Activated B cell treated with CpG ODN at 0.5 μM for 24 hours (primary cell): Measurements from ENCODE around the gene ACTL8. TPM values are rescaled to one million over a fixed set of nuclear protein-coding genes. Genes with fewer than 3 reads are reported as not detected.

Experiments
- ATAC-seq: fragments of 200-7000 bp; cut with Tn5 transposase; one replicate; pipeline ENCODE4 v1.10.0; 2021; ENCODE audit warnings: low read depth, mild to moderate bottlenecking, moderate library complexity
- CTCF ChIA-PET: fragments of 350-600 bp; sonication (Branson Sonifier 250); formaldehyde crosslinking; loops from one replicate; lab custom pipeline; 2021; ENCODE audit warnings: antibody characterized with exemption; lab: Charles Lee
- POLR2A ChIA-PET: fragments of 350-600 bp; sonication (Branson Sonifier 250); formaldehyde crosslinking; loops from one replicate; lab custom pipeline; 2021; ENCODE audit warnings: antibody characterized with exemption; lab: Charles Lee
- DNase-seq: peaks from one replicate; pipeline ENCODE4 v3.0.0; 2022
- H3K27ac Mint-ChIP-seq: one replicate; pipeline ENCODE4 v1.8.0; 2020; ENCODE audit warnings: mixed read lengths
- H3K27me3 Mint-ChIP-seq: one replicate; pipeline ENCODE4 v1.8.0; 2021; ENCODE audit warnings: mixed read lengths
- H3K36me3 Mint-ChIP-seq: one replicate; pipeline ENCODE4 v1.8.0; 2021; ENCODE audit warnings: low read depth, mixed read lengths
- H3K4me1 Mint-ChIP-seq: one replicate; pipeline ENCODE4 v1.8.0; 2021; ENCODE audit warnings: mixed read lengths
- H3K4me3 Mint-ChIP-seq: one replicate; pipeline ENCODE4 v1.8.0; 2020; ENCODE audit warnings: mild to moderate bottlenecking, mixed read lengths
- H3K9me3 Mint-ChIP-seq: one replicate; pipeline ENCODE4 v1.8.0; 2020; ENCODE audit warnings: mixed read lengths
- intact Hi-C: fragments of 100-400 bp; cut with micrococcal nuclease; formaldehyde crosslinking; loops from one replicate; pipeline ENCODE4 v1.15.1; 2024
- total RNA-seq: library from RNA; stranded (reverse); gene quantifications from 2 replicates; pipeline ENCODE4 v1.2.3, GENCODE V29; 2022
- TF ChIP-seq, protein P1 (sequence below): fragments of 200-600 bp; IDR thresholded peaks from one replicate; pipeline ENCODE4 v1.8.0; 2022; ENCODE audit warnings: antibody characterized with exemption, mild to moderate bottlenecking

Gene ACTL8
- total RNA-seq, 1 donor from 2014 or later, result not detected

DNA sequence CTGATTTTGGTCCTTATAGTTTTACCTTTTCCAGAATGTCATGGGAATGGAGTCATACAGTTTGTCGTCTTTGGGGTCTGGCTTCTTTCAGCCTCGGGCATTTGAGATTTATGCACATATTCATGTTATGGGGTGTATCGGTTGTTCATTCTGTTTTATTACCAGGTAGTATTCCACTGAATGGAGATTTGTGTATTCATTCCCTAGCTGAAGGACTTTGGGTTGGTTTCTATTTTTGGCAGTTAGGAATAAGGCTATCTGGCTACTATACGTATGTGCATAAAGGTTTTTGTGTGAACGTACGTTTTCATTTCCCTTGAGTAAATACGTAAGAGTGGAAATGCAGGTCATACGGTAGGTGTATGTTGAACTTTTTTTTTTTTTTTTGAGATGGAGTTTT, 65.1 kb downstream of the ACTL8 start:
- Mint-ChIP-seq H3K4me3 (no peak overlapping the region), H3K9me3 (peaks cover 3% of the 10 kb centered on the region), H3K27ac (no peak overlapping the region), H3K27me3 (peaks cover 24% of the 10 kb centered on the region), H3K4me1 (no peaks in the 10 kb centered on the region), H3K36me3 (no peaks in the 10 kb centered on the region)
- no peak for ATAC-seq
- intact Hi-C loops, result loop anchor here (10.0 kb wide), 1 partner anchor 155 kb away; no protein-coding TSS in a partner anchor
- no peak for DNase-seq
- POLR2A ChIA-PET, result no interaction called here
- TF ChIP-seq, protein P1, sequence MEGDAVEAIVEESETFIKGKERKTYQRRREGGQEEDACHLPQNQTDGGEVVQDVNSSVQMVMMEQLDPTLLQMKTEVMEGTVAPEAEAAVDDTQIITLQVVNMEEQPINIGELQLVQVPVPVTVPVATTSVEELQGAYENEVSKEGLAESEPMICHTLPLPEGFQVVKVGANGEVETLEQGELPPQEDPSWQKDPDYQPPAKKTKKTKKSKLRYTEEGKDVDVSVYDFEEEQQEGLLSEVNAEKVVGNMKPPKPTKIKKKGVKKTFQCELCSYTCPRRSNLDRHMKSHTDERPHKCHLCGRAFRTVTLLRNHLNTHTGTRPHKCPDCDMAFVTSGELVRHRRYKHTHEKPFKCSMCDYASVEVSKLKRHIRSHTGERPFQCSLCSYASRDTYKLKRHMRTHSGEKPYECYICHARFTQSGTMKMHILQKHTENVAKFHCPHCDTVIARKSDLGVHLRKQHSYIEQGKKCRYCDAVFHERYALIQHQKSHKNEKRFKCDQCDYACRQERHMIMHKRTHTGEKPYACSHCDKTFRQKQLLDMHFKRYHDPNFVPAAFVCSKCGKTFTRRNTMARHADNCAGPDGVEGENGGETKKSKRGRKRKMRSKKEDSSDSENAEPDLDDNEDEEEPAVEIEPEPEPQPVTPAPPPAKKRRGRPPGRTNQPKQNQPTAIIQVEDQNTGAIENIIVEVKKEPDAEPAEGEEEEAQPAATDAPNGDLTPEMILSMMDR, result no peak
- CTCF ChIA-PET, result no interaction called here

DNA sequence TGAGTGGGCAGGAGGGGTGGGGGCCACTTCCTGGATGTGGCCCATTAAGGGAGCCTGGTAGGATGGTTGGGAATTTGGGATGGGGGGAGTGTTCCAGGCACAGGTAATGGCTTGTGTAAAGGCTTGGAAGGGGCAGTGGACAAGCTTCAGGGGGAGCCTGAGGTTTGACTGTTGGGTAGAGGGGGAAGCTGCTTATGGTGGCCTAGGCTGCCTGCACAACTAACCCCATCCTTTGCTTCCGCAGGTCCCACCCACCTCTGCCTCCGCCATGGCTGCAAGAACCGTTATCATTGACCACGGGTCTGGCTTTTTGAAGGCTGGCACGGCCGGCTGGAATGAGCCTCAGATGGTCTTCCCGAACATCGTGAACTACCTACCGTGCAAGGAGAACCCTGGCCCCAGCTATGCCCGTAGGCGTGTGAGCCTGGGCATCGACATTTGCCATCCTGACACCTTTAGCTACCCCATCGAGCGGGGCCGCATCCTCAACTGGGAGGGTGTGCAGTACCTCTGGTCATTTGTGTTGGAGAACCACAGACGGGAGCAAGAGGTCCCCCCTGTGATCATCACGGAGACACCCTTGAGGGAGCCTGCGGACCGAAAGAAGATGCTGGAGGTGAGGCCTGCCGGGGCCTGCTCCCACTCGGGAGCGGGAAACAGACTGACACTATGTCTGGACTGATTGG, 67.8 kb downstream of the ACTL8 start:
- ChIA-PET POLR2A (no interaction called here), CTCF (no interaction called here)
- ATAC-seq (no peak), DNase-seq (no peak)
- Mint-ChIP-seq H3K27me3 (peaks cover 31% of the 10 kb centered on the region), H3K4me1 (no peaks in the 10 kb centered on the region), H3K36me3 (no peaks in the 10 kb centered on the region), H3K4me3 (no peak overlapping the region), H3K27ac (no peak overlapping the region), H3K9me3 (no peaks in the 10 kb centered on the region)
- TF ChIP-seq, protein P1, result no peak
- intact Hi-C loops, result loop anchor here (10.0 kb wide), 1 partner anchor 158 kb away; no protein-coding TSS in a partner anchor

DNA sequence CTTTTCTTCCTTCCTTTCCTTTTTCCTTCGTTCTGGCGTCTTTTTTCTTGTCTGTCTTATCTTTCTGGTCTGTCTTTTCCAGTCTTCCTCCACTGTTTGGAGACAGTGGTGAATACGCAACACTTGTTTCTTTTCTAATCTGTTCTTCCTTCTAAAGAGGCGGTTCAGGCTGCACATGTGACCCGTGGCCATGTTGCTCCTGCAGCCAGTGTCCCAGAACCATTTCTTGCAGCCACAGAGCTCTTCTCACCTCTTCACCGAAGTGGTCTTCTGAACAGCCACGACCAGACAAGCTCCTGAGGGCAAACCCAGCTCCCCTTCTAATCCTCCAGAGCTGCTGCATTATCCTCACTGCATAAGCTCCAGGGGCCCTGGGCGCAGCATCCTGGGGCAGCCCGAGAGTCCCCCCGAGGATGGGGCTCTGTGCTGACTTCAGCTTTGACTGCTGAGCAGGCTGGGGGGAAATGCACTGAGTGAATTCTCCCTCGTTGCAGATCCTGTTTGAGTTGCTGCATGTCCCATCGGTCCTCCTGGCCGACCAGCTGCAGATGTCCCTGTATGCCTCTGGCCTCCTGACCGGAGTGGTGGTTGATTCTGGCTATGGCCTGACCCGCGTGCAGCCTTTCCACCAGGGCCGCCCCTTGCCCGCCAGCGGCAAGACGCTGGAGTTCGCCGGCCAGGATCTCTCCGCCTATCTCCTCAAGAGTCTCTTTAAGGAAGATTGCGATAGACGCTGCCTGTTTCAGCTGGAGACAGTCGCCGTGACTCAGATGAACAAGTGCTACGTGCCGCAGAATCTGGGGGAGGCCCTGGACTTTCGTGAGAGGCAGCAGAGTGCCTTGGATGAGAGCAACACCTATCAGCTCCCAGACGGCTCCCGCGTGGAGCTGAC, 70.4 kb downstream of the ACTL8 start:
- Mint-ChIP-seq H3K4me1 (no peaks in the 10 kb centered on the region), H3K36me3 (no peaks in the 10 kb centered on the region), H3K27ac (no peak overlapping the region), H3K27me3 (peaks cover 26% of the 10 kb centered on the region), H3K4me3 (no peak overlapping the region), H3K9me3 (no peaks in the 10 kb centered on the region)
- POLR2A ChIA-PET, result no interaction called here
- CTCF ChIA-PET, result no interaction called here
- intact Hi-C loops, result loop anchor here (10.0 kb wide), 1 partner anchor 161 kb away; no protein-coding TSS in a partner anchor
- TF ChIP-seq, protein P1, result no peak
- DNase-seq (no peak), ATAC-seq (no peak)

DNA sequence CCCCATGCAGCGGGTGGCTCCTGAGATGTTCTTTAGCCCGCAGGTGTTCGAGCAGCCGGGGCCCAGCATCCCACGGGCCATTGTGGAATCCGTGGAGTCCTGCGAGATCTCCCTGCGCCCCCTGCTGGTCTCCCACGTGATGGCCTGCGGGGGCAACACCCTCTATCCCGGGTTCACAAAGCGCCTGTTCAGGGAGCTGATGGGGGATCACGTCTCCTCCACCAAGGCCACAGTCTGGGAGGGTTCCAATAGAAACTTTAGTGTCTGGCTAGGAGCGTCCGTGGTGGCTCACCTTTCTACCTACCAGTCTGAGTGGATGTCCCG, 71.0 kb downstream of the ACTL8 start:
- CTCF ChIA-PET, result no interaction called here
- Mint-ChIP-seq H3K4me1 (no peaks in the 10 kb centered on the region), H3K27me3 (peaks cover 31% of the 10 kb centered on the region), H3K4me3 (no peak overlapping the region), H3K27ac (no peak overlapping the region), H3K9me3 (no peaks in the 10 kb centered on the region), H3K36me3 (no peaks in the 10 kb centered on the region)
- DNase-seq, result no peak
- POLR2A ChIA-PET, result no interaction called here
- TF ChIP-seq, protein P1, result no peak
- intact Hi-C loops, result loop anchor here (10.0 kb wide), 1 partner anchor 161 kb away; no protein-coding TSS in a partner anchor
- no peak for ATAC-seq

DNA sequence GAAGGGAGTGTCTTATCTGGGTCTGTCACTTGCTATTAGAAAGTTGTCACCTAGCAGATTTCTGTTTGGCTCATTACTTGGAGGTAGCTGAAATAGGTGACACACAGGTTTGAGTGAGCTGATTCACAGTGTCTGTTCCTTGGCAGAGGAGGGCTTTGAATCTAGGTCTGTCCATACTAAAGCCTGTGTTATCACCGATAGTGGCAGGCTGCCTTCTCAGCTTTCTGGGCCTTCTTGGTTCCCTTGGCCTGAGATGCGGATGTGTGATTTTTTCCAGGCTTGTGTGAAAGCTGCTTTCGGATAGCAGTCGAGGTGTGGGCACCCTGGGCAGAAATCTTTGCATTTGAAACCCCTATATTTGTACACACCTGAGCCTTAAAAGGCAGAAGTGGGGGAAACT, 73.9 kb downstream of the ACTL8 start:
- intact Hi-C loops, result loop anchor here (10.0 kb wide), 1 partner anchor 164 kb away; no protein-coding TSS in a partner anchor
- H3K9me3 Mint-ChIP-seq, result peaks cover 3% of the 10 kb centered on the region
- H3K4me1 Mint-ChIP-seq, result no peaks in the 10 kb centered on the region
- no peak overlapping the region for H3K27ac Mint-ChIP-seq
- peaks cover 26% of the 10 kb centered on the region for H3K27me3 Mint-ChIP-seq
- ATAC-seq, result no peak
- DNase-seq, result no peak
- CTCF ChIA-PET, result no interaction called here
- TF ChIP-seq, protein P1, result no peak
- H3K4me3 Mint-ChIP-seq, result no peak overlapping the region
- no peaks in the 10 kb centered on the region for H3K36me3 Mint-ChIP-seq
- POLR2A ChIA-PET, result no interaction called here
